ENCODE results near the gene EFNA1. TPM values are rescaled to one million over a fixed set of nuclear protein-coding genes. Genes with fewer than 3 reads are reported as not detected.
A peak's percentile ranks its signal among the peaks of the same experiment; 100 is the strongest.

Gene EFNA1
- total and polyA plus RNA-seq, 2 of the 13 experiments (the other 11 are each of a cell fraction or from before 2014, with no cell fraction given): 81.8 to 874 TPM

DNA sequence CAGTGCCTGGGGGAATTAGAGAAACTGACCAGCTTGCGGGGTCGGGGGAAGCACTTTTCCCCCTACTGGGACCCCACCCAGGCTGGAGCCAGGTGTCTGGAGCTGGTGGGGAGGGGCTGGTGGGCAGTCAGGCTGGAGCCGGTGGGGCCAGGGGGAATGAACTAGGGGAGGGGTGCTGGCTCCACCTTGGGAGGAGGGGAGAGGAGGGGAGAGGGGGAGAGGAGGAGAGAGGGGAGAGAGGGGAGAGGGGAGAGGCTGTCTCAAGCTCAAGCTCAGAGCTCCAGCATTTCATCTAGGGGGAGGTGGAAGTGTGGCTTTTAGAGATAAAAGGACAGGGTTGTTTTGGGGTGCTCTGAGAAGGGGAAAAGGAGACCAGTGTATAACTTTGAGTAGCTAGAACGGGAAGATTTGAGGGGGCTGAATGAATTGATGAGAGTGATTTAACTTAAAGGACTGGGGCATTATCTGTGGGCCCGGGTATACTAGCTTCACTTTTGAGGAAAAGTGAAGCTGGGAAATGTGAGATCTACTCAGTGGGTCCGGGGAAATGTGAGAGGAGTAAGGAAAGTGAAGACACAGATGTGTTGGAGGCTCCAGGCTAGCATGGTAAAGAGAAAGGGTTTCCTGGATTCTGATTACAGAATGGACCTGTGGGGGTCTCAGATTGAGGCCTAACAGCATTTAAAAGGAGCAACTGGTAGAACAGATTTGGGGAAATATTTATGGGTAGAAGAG lies 2.8 kb downstream of the EFNA1 start (continued):
- TF ChIP-seq, protein P1, sequence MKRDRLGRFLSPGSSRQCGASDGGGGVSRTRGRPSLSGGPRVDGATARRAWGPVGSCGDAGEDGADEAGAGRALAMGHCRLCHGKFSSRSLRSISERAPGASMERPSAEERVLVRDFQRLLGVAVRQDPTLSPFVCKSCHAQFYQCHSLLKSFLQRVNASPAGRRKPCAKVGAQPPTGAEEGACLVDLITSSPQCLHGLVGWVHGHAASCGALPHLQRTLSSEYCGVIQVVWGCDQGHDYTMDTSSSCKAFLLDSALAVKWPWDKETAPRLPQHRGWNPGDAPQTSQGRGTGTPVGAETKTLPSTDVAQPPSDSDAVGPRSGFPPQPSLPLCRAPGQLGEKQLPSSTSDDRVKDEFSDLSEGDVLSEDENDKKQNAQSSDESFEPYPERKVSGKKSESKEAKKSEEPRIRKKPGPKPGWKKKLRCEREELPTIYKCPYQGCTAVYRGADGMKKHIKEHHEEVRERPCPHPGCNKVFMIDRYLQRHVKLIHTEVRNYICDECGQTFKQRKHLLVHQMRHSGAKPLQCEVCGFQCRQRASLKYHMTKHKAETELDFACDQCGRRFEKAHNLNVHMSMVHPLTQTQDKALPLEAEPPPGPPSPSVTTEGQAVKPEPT (CRISPR knock-in tag; IDR thresholded peaks at IDR 0.05; ENCODE audit: low read depth): no peak
- TF ChIP-seq ZBTB20 (CRISPR knock-in tag; IDR thresholded peaks at IDR 0.05; ENCODE audit: borderline replicate concordance, low read depth) (no peak), NR3C1 (CRISPR knock-in tag; IDR thresholded peaks at IDR 0.05) (no peak), ZC3H13 (CRISPR knock-in tag; IDR thresholded peaks at IDR 0.05) (0 out of 2 replicates have a peak, but pooled peaks have one; percentile 65), ARNTL (CRISPR knock-in tag; IDR thresholded peaks at IDR 0.05) (no peak), ZNF83 (CRISPR knock-in tag; IDR thresholded peaks at IDR 0.05; ENCODE audit: borderline replicate concordance) (0 out of 2 replicates have a peak, but pooled peaks have one; percentile 8), PAX8 (CRISPR knock-in tag; IDR thresholded peaks at IDR 0.05; ENCODE audit: borderline replicate concordance) (no peak), SMC3 (IDR thresholded peaks at IDR 0.05; ENCODE audit: low read length) (no peak), ZNF430 (CRISPR knock-in tag; IDR thresholded peaks at IDR 0.05) (no peak), ZNF775 (CRISPR knock-in tag; IDR thresholded peaks at IDR 0.05; ENCODE audit: borderline replicate concordance) (no peak), CREM (IDR thresholded peaks at IDR 0.05) (no peak), CREM (CRISPR knock-in tag; IDR thresholded peaks at IDR 0.05) (no peak)
- TF ChIP-seq, protein P2, sequence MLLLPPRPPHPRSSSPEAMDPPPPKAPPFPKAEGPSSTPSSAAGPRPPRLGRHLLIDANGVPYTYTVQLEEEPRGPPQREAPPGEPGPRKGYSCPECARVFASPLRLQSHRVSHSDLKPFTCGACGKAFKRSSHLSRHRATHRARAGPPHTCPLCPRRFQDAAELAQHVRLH (CRISPR knock-in tag; IDR thresholded peaks at IDR 0.05; ENCODE audit: borderline replicate concordance, low read depth): 0 out of 2 replicates have a peak, but pooled peaks have one; percentile 4
- TF ChIP-seq, protein P3, sequence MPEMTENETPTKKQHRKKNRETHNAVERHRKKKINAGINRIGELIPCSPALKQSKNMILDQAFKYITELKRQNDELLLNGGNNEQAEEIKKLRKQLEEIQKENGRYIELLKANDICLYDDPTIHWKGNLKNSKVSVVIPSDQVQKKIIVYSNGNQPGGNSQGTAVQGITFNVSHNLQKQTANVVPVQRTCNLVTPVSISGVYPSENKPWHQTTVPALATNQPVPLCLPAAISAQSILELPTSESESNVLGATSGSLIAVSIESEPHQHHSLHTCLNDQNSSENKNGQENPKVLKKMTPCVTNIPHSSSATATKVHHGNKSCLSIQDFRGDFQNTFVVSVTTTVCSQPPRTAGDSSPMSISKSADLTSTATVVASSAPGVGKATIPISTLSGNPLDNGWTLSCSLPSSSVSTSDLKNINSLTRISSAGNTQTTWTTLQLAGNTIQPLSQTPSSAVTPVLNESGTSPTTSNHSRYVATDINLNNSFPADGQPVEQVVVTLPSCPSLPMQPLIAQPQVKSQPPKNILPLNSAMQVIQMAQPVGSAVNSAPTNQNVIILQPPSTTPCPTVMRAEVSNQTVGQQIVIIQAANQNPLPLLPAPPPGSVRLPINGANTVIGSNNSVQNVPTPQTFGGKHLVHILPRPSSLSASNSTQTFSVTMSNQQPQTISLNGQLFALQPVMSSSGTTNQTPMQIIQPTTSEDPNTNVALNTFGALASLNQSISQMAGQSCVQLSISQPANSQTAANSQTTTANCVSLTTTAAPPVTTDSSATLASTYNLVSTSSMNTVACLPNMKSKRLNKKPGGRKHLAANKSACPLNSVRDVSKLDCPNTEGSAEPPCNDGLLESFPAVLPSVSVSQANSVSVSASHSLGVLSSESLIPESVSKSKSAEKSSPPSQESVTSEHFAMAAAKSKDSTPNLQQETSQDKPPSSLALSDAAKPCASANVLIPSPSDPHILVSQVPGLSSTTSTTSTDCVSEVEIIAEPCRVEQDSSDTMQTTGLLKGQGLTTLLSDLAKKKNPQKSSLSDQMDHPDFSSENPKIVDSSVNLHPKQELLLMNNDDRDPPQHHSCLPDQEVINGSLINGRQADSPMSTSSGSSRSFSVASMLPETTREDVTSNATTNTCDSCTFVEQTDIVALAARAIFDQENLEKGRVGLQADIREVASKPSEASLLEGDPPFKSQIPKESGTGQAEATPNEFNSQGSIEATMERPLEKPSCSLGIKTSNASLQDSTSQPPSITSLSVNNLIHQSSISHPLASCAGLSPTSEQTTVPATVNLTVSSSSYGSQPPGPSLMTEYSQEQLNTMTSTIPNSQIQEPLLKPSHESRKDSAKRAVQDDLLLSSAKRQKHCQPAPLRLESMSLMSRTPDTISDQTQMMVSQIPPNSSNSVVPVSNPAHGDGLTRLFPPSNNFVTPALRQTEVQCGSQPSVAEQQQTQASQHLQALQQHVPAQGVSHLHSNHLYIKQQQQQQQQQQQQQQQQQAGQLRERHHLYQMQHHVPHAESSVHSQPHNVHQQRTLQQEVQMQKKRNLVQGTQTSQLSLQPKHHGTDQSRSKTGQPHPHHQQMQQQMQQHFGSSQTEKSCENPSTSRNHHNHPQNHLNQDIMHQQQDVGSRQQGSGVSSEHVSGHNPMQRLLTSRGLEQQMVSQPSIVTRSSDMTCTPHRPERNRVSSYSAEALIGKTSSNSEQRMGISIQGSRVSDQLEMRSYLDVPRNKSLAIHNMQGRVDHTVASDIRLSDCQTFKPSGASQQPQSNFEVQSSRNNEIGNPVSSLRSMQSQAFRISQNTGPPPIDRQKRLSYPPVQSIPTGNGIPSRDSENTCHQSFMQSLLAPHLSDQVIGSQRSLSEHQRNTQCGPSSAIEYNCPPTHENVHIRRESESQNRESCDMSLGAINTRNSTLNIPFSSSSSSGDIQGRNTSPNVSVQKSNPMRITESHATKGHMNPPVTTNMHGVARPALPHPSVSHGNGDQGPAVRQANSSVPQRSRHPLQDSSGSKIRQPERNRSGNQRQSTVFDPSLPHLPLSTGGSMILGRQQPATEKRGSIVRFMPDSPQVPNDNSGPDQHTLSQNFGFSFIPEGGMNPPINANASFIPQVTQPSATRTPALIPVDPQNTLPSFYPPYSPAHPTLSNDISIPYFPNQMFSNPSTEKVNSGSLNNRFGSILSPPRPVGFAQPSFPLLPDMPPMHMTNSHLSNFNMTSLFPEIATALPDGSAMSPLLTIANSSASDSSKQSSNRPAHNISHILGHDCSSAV (CRISPR knock-in tag; IDR thresholded peaks at IDR 0.05; ENCODE audit: borderline replicate concordance): no peak
- TF ChIP-seq, protein P4, sequence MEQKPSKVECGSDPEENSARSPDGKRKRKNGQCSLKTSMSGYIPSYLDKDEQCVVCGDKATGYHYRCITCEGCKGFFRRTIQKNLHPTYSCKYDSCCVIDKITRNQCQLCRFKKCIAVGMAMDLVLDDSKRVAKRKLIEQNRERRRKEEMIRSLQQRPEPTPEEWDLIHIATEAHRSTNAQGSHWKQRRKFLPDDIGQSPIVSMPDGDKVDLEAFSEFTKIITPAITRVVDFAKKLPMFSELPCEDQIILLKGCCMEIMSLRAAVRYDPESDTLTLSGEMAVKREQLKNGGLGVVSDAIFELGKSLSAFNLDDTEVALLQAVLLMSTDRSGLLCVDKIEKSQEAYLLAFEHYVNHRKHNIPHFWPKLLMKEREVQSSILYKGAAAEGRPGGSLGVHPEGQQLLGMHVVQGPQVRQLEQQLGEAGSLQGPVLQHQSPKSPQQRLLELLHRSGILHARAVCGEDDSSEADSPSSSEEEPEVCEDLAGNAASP (CRISPR knock-in tag; IDR thresholded peaks at IDR 0.05; ENCODE audit: borderline replicate concordance): no peak
- TF ChIP-seq, protein P5, sequence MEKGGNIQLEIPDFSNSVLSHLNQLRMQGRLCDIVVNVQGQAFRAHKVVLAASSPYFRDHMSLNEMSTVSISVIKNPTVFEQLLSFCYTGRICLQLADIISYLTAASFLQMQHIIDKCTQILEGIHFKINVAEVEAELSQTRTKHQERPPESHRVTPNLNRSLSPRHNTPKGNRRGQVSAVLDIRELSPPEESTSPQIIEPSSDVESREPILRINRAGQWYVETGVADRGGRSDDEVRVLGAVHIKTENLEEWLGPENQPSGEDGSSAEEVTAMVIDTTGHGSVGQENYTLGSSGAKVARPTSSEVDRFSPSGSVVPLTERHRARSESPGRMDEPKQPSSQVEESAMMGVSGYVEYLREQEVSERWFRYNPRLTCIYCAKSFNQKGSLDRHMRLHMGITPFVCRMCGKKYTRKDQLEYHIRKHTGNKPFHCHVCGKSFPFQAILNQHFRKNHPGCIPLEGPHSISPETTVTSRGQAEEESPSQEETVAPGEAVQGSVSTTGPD (CRISPR knock-in tag; IDR thresholded peaks at IDR 0.05): no peak

All from HepG2 (cell line).